H9 (cell line): Measurements from ENCODE around the gene CDH4. TPM values are rescaled to one million over a fixed set of nuclear protein-coding genes. Genes with fewer than 3 reads are reported as not detected.
A peak's percentile ranks its signal among the peaks of the same experiment; 100 is the strongest.

Experiments used
- DNase-seq: peaks from one replicate; pipeline ENCODE4 v3.0.0-alpha.2; 2017
- H2AFZ ChIP-seq: one replicate; pipeline ENCODE4 v1.6.1; 2013; ENCODE audit warnings: mild to moderate bottlenecking, low read length, control low read depth, moderate library complexity
- H2AK5ac ChIP-seq: 2 replicates; pipeline ENCODE4 v1.6.1; 2013; ENCODE audit warnings: low read length, control low read depth, mixed read lengths; ENCODE audit not compliant: insufficient read length
- H2BK120ac ChIP-seq: one replicate; pipeline ENCODE4 v1.6.1; 2013; ENCODE audit warnings: low read depth, mild to moderate bottlenecking, low read length, control low read depth, inconsistent platforms; ENCODE audit not compliant: poor library complexity, severe bottlenecking
- H2BK12ac ChIP-seq: 2 replicates; pipeline ENCODE4 v1.6.1; 2013; ENCODE audit warnings: low read length, control low read depth, mixed read lengths, low read depth; ENCODE audit not compliant: insufficient read length
- H2BK15ac ChIP-seq: 2 replicates; pipeline ENCODE4 v1.6.1; 2013; ENCODE audit warnings: low read depth, low read length, control low read depth
- H2BK20ac ChIP-seq: one replicate; pipeline ENCODE4 v1.6.1; 2013; ENCODE audit warnings: low read depth, mild to moderate bottlenecking, low read length, control low read depth, inconsistent platforms; ENCODE audit not compliant: poor library complexity, severe bottlenecking
- H2BK5ac ChIP-seq: 2 replicates; pipeline ENCODE4 v1.6.1; 2013; ENCODE audit warnings: low read length, control low read depth, mixed read lengths; ENCODE audit not compliant: insufficient read length
- H3K14ac ChIP-seq: 2 replicates; pipeline ENCODE4 v1.6.1; 2013; ENCODE audit warnings: low read length, control low read depth; ENCODE audit not compliant: insufficient read depth
- H3K18ac ChIP-seq: 2 replicates; pipeline ENCODE4 v1.6.1; 2013; ENCODE audit warnings: low read depth, mild to moderate bottlenecking, mixed read lengths, low read length, control low read depth; ENCODE audit not compliant: insufficient read length
- H3K23ac ChIP-seq: 2 replicates; pipeline ENCODE4 v1.6.1; 2013; ENCODE audit warnings: low read length, control low read depth, mixed read lengths, low read depth; ENCODE audit not compliant: insufficient read length
- H3K23me2 ChIP-seq: 2 replicates; pipeline ENCODE4 v1.6.1; 2013; ENCODE audit warnings: low read depth, mild to moderate bottlenecking, mixed read lengths, low read length, control low read depth; ENCODE audit not compliant: insufficient read length, poor library complexity, severe bottlenecking
- H3K27ac ChIP-seq: 2 replicates; pipeline ENCODE4 v1.5.1; 2013; ENCODE audit warnings: low read length, control low read depth, mixed read lengths, low read depth; ENCODE audit not compliant: insufficient read length
- H3K27me3 ChIP-seq: 2 replicates; pipeline ENCODE4 v1.6.1; 2013; ENCODE audit warnings: low read length, control low read depth, inconsistent platforms; ENCODE audit not compliant: insufficient read depth
- H3K4ac ChIP-seq: 2 replicates; pipeline ENCODE4 v1.6.1; 2013; ENCODE audit warnings: low read depth, mild to moderate bottlenecking, control low read depth, inconsistent platforms, low read length, moderate library complexity
- H3K4me1 ChIP-seq: 2 replicates; pipeline ENCODE4 v1.6.1; 2013; ENCODE audit warnings: low read length, control low read depth, inconsistent platforms; ENCODE audit not compliant: insufficient read depth
- H3K4me2 ChIP-seq: 2 replicates; pipeline ENCODE4 v1.6.1; 2013; ENCODE audit warnings: low read length, control low read depth, mixed read lengths; ENCODE audit not compliant: insufficient read length, insufficient read depth
- H3K56ac ChIP-seq: 2 replicates; pipeline ENCODE4 v1.6.1; 2013; ENCODE audit warnings: low read depth, mild to moderate bottlenecking, mixed read lengths, low read length, control low read depth; ENCODE audit not compliant: insufficient read length
- H3K79me1 ChIP-seq: 2 replicates; pipeline ENCODE4 v1.6.1; 2013; ENCODE audit warnings: low read depth, mild to moderate bottlenecking, moderate library complexity, low read length, control low read depth, inconsistent platforms; ENCODE audit not compliant: insufficient read depth, poor library complexity, severe bottlenecking
- H3K79me2 ChIP-seq: 2 replicates; pipeline ENCODE4 v1.6.1; 2013; ENCODE audit warnings: low read length, control low read depth, inconsistent platforms; ENCODE audit not compliant: insufficient read depth
- H3K9ac ChIP-seq: 2 replicates; pipeline ENCODE4 v1.6.1; 2013; ENCODE audit warnings: low read length, control low read depth, mixed read lengths; ENCODE audit not compliant: insufficient read length; ENCODE audit errors: extremely low read depth
- H3K9me3 ChIP-seq: one replicate; pipeline ENCODE4 v1.6.1; 2013; ENCODE audit warnings: low read depth, low read length, inconsistent platforms; ENCODE audit not compliant: control insufficient read depth
- H3T11ph ChIP-seq: one replicate; pipeline ENCODE4 v1.6.1; 2013; ENCODE audit warnings: mild to moderate bottlenecking, low read length, control low read depth, inconsistent platforms
- H4K20me1 ChIP-seq: one replicate; pipeline ENCODE4 v1.6.1; 2013; ENCODE audit not compliant: control insufficient read depth, insufficient read length, insufficient read depth
- H4K5ac ChIP-seq: 2 replicates; pipeline ENCODE4 v1.6.1; 2013; ENCODE audit warnings: low read depth, mild to moderate bottlenecking, mixed read lengths, low read length, control low read depth; ENCODE audit not compliant: insufficient read length
- H4K8ac ChIP-seq: replicated peaks from 2 replicates; pipeline ENCODE4 v1.6.1; 2013; ENCODE audit warnings: low read length, control low read depth, mixed read lengths, low read depth; ENCODE audit not compliant: insufficient read length
- H4K91ac ChIP-seq: 2 replicates; pipeline ENCODE4 v1.6.1; 2013; ENCODE audit warnings: low read depth, mild to moderate bottlenecking, moderate library complexity, mixed read lengths, low read length, control low read depth; ENCODE audit not compliant: insufficient read length
- H3K27ac Mint-ChIP-seq, 3 experiments: 2 replicates in 2 of 3; 3 replicates in 1 of 3; pipeline ENCODE4 v1.8.0; 2020 to 2021; ENCODE audit warnings: mixed read lengths in 3 of 3, mild to moderate bottlenecking in 1 of 3, moderate library complexity in 1 of 3
- H3K27me3 Mint-ChIP-seq: 2 replicates; pipeline ENCODE4 v1.8.0; 2021; ENCODE audit warnings: low read depth, mild to moderate bottlenecking, moderate library complexity, mixed read lengths
- H3K36me3 Mint-ChIP-seq, 3 experiments: 2 replicates in 2 of 3; 3 replicates in 1 of 3; pipeline ENCODE4 v1.8.0; 2020 to 2021; ENCODE audit warnings: low read depth in 3 of 3, mixed read lengths in 3 of 3; ENCODE audit not compliant: insufficient read depth in 1 of 3
- H3K4me1 Mint-ChIP-seq, 2 experiments: 2 replicates each; pipeline ENCODE4 v1.8.0; 2020; ENCODE audit warnings: mixed read lengths in 2 of 2
- H3K4me3 Mint-ChIP-seq, 2 experiments: 2 replicates in 1 of 2; 3 replicates in 1 of 2; pipeline ENCODE4 v1.8.0; 2020 to 2021; ENCODE audit warnings: mild to moderate bottlenecking in 2 of 2, mixed read lengths in 2 of 2, moderate library complexity in 1 of 2
- H3K9me3 Mint-ChIP-seq, 2 experiments: 2 replicates in 1 of 2; 3 replicates in 1 of 2; pipeline ENCODE4 v1.8.0; 2020; ENCODE audit warnings: mild to moderate bottlenecking in 2 of 2, mixed read lengths in 2 of 2, moderate library complexity in 1 of 2
- CTCF ChIP-seq: fragments of 200-600 bp; sonication (generic); conservative IDR thresholded peaks from 3 replicates; pipeline ENCODE4 v1.8.0; 2021; ENCODE audit warnings: antibody characterized with exemption, mild to moderate bottlenecking
- WGBS: extraction: QIAGEN DNeasy Blood & Tissue Kit; methylation state at CpG from one replicate; pipeline ENCODE4 v1.1.7; 2013; ENCODE audit warnings: missing lambda C conversion rate, low lambda C conversion rate, mixed read lengths; ENCODE audit not compliant: insufficient read length; ENCODE audit errors: extremely low coverage; 5-methylcytosine and 5-hydroxymethylcytosine counted together
- total RNA-seq: library from RNA; stranded (reverse); gene quantifications from 2 replicates; pipeline ENCODE4 v1.2.1, GENCODE V29; 2021

Gene CDH4
- total RNA-seq, 1 experiment from 2014 or later = 3.0 TPM

DNA sequence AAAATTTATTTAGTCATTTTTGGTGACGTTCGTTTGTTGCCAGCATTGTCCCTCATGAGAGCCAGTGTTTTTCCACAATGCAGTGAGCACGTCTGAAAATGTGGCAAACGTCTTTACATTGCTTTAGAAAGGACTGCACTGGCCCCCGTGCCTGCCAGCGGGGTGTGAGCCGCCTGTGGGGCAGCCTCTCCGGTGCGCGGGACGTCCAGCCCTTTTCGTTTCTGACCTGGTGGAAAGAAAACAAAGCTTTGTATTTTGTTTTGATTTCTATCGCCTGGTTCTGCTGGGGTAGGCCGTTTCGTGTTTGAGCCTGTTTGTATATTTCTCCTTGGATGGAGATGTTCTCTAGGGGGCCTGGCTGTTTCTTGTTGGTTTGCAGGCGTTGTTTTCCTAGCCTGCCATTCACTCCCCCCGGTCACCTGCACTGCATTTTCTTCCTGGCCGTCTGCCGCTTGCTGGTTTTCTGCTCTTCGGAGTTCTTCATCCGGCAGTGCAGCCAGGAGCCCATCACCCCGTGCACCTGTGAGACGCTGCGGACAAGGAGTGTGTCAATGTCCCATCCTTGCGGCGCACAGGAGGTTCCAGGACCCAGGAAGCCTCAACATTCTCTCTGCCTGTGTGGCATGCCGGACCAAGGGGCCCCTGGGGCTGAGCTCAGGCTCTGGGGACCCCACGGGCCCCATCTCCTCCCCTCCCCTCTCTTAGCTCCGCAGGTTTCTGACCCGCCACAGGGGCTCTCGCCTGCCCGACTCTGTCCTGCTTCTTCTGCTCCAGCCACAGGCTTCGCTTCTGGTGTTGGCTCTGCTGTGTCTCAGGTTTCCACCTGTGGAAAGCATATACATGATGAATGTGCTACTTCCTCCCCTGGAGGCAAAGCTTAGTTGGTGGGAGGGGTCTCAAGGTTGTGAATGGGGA is 100.5 kb downstream of the CDH4 start:
- WGBS = no CpG with 5 or more reads among the region's 33 CpGs
- no peak overlapping the region for H3K9ac ChIP-seq
- H3K79me2 ChIP-seq = no peaks in the 10 kb centered on the region
- H3K4me2 ChIP-seq = peak overlapping the region; percentile 42
- Mint-ChIP-seq H3K4me3 (peak overlapping the region; percentile 37 to 69), H3K4me1 (peaks cover 47 to 48% of the 10 kb centered on the region in 2 experiments), H3K27me3 (peaks cover 68% of the 10 kb centered on the region), H3K36me3 (peaks cover 3 to 4% (median 4%) of the 10 kb centered on the region in 3 experiments; a peak in 5 of 7 replicates), H3K27ac (peak overlapping the region in 2 of 3 experiments; percentile 27 to 94; a peak in 4 of 7 replicates), H3K9me3 (peaks cover 2 to 3% of the 10 kb centered on the region in 2 experiments; a peak in 2 of 5 replicates)
- no peak overlapping the region for H3K56ac ChIP-seq
- no peaks in the 10 kb centered on the region for H3K9me3 ChIP-seq
- H4K91ac ChIP-seq = no peak overlapping the region
- H2AK5ac ChIP-seq = no peak overlapping the region
- no peak overlapping the region for H4K8ac ChIP-seq
- H2BK12ac ChIP-seq = no peak overlapping the region
- no peak overlapping the region for H3K23ac ChIP-seq
- no peak overlapping the region for H2BK15ac ChIP-seq
- H3K18ac ChIP-seq = peak overlapping the region; percentile 19
- H3K14ac ChIP-seq = peak overlapping the region; percentile 41
- H3K23me2 ChIP-seq = peaks cover 3% of the 10 kb centered on the region
- H3T11ph ChIP-seq = no peak overlapping the region
- H2AFZ ChIP-seq = no peak overlapping the region
- peaks cover 4% of the 10 kb centered on the region; the same call in 1 of the 2 replicates for H3K4me1 ChIP-seq
- peak; percentile 39 for DNase-seq
- H4K5ac ChIP-seq = no peak overlapping the region
- no peak overlapping the region for H2BK5ac ChIP-seq
- H4K20me1 ChIP-seq = no peaks in the 10 kb centered on the region
- H3K79me1 ChIP-seq = no peaks in the 10 kb centered on the region
- H2BK120ac ChIP-seq = no peak overlapping the region
- no peak overlapping the region for H3K27ac ChIP-seq
- peaks cover 12% of the 10 kb centered on the region; the same call in 1 of the 2 replicates for H3K27me3 ChIP-seq
- no peak for TF ChIP-seq CTCF
- no peak overlapping the region for H3K4ac ChIP-seq
- H2BK20ac ChIP-seq = no peak overlapping the region
